Measurements from ENCODE around the gene GNL1.

The GNL1 gene

GRCh38 chr6:30515944-30516753, 40.1 kb downstream of the GNL1 start:
- no peak for TF ChIP-seq GATA3 (IDR thresholded peaks at IDR 0.05; ENCODE audit: low read depth, low read length)
- no peak for TF ChIP-seq GATA2 (IDR thresholded peaks at IDR 0.05; ENCODE audit: low read depth, low read length)

GRCh38 chr6:30515106-30515505, 41.2 kb downstream of the GNL1 start:
- no peak for TF ChIP-seq GATA2 (IDR thresholded peaks at IDR 0.05; ENCODE audit: low read depth, low read length)
- TF ChIP-seq GATA3 (IDR thresholded peaks at IDR 0.05; ENCODE audit: low read depth, low read length): no peak

DNA sequence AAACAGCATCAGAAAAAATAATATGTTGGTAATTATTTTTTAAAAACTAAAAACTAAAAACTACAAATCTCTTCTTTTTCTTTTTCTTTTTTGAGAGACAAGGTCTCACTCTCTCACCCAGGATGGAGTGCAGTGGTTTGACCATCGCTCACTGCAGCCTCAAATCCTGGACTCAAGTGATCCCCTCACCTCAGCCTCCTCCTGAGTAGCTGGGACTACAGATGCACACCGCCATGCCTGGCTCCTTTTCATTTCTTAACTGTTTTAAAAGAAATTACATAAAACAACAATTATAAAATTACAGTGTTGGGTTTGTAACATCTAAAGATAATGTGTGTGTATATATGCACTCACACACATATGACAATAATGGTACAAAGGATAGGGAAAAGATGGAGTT, 42.8 kb downstream of the GNL1 start:
- no peak for TF ChIP-seq GATA3 (IDR thresholded peaks at IDR 0.05; ENCODE audit: low read depth, low read length)
- TF ChIP-seq GATA2 (IDR thresholded peaks at IDR 0.05; ENCODE audit: low read depth, low read length): no peak

GRCh38 chr6:30511169-30511546, 45.1 kb downstream of the GNL1 start:
- no peak for TF ChIP-seq GATA2 (IDR thresholded peaks at IDR 0.05; ENCODE audit: low read depth, low read length)
- no peak for TF ChIP-seq GATA3 (IDR thresholded peaks at IDR 0.05; ENCODE audit: low read depth, low read length)

DNA sequence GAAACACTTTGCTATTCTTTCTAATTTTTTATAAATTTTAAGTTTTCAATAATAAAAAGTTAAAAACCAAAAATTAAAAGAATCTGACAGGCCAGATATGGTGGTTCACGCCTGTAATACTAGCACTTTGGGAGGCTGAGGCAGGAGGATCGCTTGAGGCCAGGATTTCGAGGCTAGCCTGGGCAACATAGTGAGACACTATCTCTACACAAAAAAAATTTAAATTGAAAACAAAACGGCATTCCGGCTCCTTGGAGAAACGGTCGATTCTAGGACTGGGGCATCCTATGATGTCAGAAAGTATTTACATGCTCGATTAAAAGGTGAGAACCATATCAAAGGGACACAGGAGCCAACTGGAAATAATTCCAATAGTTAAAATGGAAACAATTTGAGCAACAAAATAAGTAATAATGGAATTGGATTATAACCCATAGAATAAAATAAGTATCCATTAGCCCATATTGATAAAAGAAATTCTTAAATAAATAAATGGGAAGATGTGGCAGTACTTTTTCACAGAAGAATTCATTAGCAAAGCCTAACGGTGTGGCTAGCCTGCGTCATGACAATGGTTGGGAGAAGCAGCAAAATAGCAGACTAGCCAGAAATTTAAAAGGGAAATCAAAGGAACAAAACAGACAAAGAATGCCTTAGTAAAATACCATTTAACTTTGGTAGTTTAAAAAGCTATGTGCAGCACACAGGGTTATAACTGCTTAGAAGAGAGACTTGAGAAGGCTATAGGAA, 45.7 kb downstream of the GNL1 start:
- TF ChIP-seq GATA3 (IDR thresholded peaks at IDR 0.05; ENCODE audit: low read depth, low read length) (no peak), GATA2 (IDR thresholded peaks at IDR 0.05; ENCODE audit: low read depth, low read length) (no peak)

GRCh38 chr6:30508890-30509736, 47.2 kb downstream of the GNL1 start:
- TF ChIP-seq GATA3 (IDR thresholded peaks at IDR 0.05; ENCODE audit: low read depth, low read length) (no peak), GATA2 (IDR thresholded peaks at IDR 0.05; ENCODE audit: low read depth, low read length) (no peak)

DNA sequence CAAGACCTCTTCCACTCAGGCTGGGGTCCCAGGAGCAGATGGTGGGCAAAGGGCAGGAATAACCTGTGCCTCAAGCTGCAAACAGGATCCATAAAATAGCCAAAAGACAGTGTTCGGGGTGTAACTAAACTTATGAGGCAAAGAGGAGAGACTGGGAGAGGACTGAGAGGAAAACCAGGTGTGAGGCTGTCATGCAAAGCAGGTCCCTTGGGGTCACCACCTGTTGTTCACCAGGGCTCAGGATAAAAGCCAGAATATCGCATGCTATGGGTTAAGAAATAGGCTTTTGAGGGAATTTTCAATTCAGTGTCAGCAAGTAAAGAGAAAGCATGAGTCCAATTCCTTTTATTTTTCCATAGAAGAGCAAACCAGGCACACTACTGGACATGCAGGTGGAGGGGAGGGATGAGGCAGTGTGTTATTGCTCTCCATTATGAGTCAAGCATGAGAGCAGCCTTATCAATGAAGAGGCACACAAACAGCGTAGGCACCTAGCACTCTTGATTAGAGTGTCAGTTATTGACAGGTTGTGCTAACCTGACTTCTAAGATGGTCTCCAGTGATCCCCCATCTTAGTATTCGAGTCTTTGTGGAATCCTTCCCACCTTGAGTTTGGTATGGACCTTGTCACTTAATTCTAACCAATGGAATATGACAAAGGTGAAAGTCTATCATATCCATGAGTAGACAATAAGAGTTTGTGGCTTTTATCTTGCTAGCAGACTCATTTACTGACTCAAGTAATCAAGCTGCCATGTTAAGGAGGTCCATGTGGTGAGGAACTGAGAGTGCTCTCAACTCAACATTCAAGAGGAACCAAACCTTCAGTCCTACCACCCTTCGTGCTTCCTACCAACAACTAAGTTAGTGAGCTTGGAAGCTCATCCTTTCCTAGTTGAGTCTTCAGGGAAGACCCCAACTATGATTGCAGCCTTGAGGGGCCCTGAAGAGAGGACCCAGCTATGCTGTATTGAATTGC, 48.2 kb downstream of the GNL1 start:
- TF ChIP-seq GATA2 (IDR thresholded peaks at IDR 0.05; ENCODE audit: low read depth, low read length) (no peak), GATA3 (IDR thresholded peaks at IDR 0.05; ENCODE audit: low read depth, low read length) (no peak)

- no peak for TF ChIP-seq GATA3 (IDR thresholded peaks at IDR 0.05; ENCODE audit: low read depth, low read length)
- TF ChIP-seq GATA2 (IDR thresholded peaks at IDR 0.05; ENCODE audit: low read depth, low read length): no peak
Observed at GRCh38 chr6:30500421-30501355, 55.6 kb downstream of the GNL1 start.

DNA sequence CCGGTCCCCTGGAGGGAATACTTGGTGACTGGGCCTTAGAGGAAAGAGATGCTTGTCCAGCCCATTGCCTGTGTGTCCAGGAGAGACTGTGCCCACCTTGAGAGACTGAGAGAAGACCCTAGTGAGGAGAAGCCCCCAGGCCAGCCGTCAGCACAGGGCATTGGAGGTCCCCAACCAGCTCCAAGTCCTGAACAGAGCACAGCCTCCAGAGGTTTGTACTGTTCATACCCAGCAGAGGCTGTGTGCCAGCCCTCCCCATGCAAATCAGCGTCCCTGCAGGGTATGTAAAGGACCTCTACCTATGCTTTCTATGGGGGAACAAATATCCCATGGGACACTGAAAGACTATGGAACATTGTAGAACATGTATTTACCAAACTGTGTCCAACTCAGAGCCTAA, 58.6 kb downstream of the GNL1 start:
- TF ChIP-seq GATA2 (IDR thresholded peaks at IDR 0.05; ENCODE audit: low read depth, low read length) (no peak), GATA3 (IDR thresholded peaks at IDR 0.05; ENCODE audit: low read depth, low read length) (no peak)

DNA sequence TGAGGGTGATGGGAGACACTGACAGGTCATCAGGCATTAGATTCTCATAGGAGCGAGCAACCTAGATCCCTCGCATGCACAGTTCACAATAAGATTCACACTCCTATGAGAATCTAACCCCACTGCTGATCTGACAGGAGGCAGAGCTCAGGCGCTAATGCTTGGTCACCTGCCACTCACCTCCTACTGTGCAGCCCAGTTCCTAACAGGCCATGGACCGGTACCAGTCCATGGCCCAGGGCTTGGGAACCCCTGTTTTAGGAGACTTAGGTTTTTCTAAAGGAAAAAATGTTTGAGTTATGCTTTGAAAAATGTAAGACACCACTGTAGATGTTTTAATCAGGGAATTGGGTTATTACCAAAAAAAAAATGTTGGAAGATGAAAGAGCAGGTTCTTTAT, 60.3 kb downstream of the GNL1 start:
- no peak for TF ChIP-seq GATA2 (IDR thresholded peaks at IDR 0.05; ENCODE audit: low read depth, low read length)
- no peak for TF ChIP-seq GATA3 (IDR thresholded peaks at IDR 0.05; ENCODE audit: low read depth, low read length)

- TF ChIP-seq GATA2 (IDR thresholded peaks at IDR 0.05; ENCODE audit: low read depth, low read length) (no peak), GATA3 (IDR thresholded peaks at IDR 0.05; ENCODE audit: low read depth, low read length) (no peak)
Observed at GRCh38 chr6:30494291-30494861, 61.9 kb downstream of the GNL1 start.
